ENCODE results near the gene CCSER2.
"Not testable (repeated sequence)": the region's sequence is repeated elsewhere in the genome, so short reads cannot be mapped to it uniquely, and the experiment has no call there.

Gene CCSER2

GRCh38 chr10:84317174-84317573, 11.2 kb upstream of the CCSER2 start:
- no peak for DNase-seq

- DNase-seq = no peak
Observed at GRCh38 chr10:84321902-84322301, 6.5 kb upstream of the CCSER2 start.

- DNase-seq = not testable (repeated sequence)
Observed at GRCh38 chr10:84323566-84323965, 4.8 kb upstream of the CCSER2 start.

- DNase-seq = not testable (repeated sequence)
Observed at GRCh38 chr10:84326995-84327394, 1.4 kb upstream of the CCSER2 start.

GRCh38 chr10:84329196-84329611, 815 bp downstream of the CCSER2 start:
- peak; percentile 85 for DNase-seq

- no peak for DNase-seq
Observed at GRCh38 chr10:84329986-84330651, 1.7 kb downstream of the CCSER2 start.

- no peak for DNase-seq
Observed at GRCh38 chr10:84331091-84331490, 2.7 kb downstream of the CCSER2 start.

GRCh38 chr10:84333864-84334451, 5.6 kb downstream of the CCSER2 start:
- peak; percentile 76 for DNase-seq

- no peak for DNase-seq
Observed at GRCh38 chr10:84334811-84335210, 6.4 kb downstream of the CCSER2 start.

- DNase-seq = no peak
Observed at GRCh38 chr10:84335516-84335915, 7.1 kb downstream of the CCSER2 start.

- no peak for DNase-seq
Observed at GRCh38 chr10:84336406-84337090, 8.2 kb downstream of the CCSER2 start.

GRCh38 chr10:84337199-84337598, 8.8 kb downstream of the CCSER2 start:
- no peak for DNase-seq

GRCh38 chr10:84339025-84339424, 10.6 kb downstream of the CCSER2 start:
- no peak for DNase-seq

GRCh38 chr10:84340187-84340586, 11.8 kb downstream of the CCSER2 start:
- no peak for DNase-seq

GRCh38 chr10:84340632-84341537, 12.5 kb downstream of the CCSER2 start:
- no peak for DNase-seq

GRCh38 chr10:84341538-84341856, 13.1 kb downstream of the CCSER2 start:
- peak; percentile 35 for DNase-seq

- DNase-seq = no peak
Observed at GRCh38 chr10:84341983-84342382, 13.6 kb downstream of the CCSER2 start.

- no peak for DNase-seq
Observed at GRCh38 chr10:84342584-84342983, 14.2 kb downstream of the CCSER2 start.

GRCh38 chr10:84343831-84344230, 15.4 kb downstream of the CCSER2 start:
- DNase-seq = no peak

- no peak for DNase-seq
Observed at GRCh38 chr10:84344526-84344925, 16.1 kb downstream of the CCSER2 start.

GRCh38 chr10:84347575-84348002, 19.2 kb downstream of the CCSER2 start:
- DNase-seq = not testable (repeated sequence)

- no peak for DNase-seq
Observed at GRCh38 chr10:84348447-84348846, 20.1 kb downstream of the CCSER2 start.

GRCh38 chr10:84348860-84349259, 20.5 kb downstream of the CCSER2 start:
- DNase-seq = no peak
